ENCODE data around the gene MAP6. TPM values are rescaled to one million over a fixed set of nuclear protein-coding genes. Genes with fewer than 3 reads are reported as not detected.

Gene MAP6
- total RNA-seq, 1 experiment from 2014 or later = 0.79 TPM

- Histone ChIP-seq H3K27ac (peak overlapping the region; percentile 24; the same call in 1 of the 2 replicates), H3K4me1 (peaks cover 11% of the 10 kb centered on the region; the same call in 1 of the 2 replicates), H3K27me3 (no peaks in the 10 kb centered on the region), H3K4me3 (peak overlapping the region; percentile 54), H3K9me3 (replicated peaks) (no peaks in the 10 kb centered on the region), H3K36me3 (no peaks in the 10 kb centered on the region)
- DNase-seq = no peak
Observed at GRCh38 chr11:75555079-75555811, 113.6 kb downstream of the MAP6 start.

- H3K27ac ChIP-seq = peak overlapping the region; percentile 24; the same call in 1 of the 2 replicates
- no peaks in the 10 kb centered on the region for H3K9me3 ChIP-seq (replicated peaks)
- H3K4me3 ChIP-seq = peak overlapping the region; percentile 54
- H3K36me3 ChIP-seq = no peaks in the 10 kb centered on the region
- H3K27me3 ChIP-seq = no peaks in the 10 kb centered on the region
- DNase-seq = peak; percentile 93 to 95
- peaks cover 11% of the 10 kb centered on the region for H3K4me1 ChIP-seq
Observed at GRCh38 chr11:75554258-75555022, 114.4 kb downstream of the MAP6 start.

DNA sequence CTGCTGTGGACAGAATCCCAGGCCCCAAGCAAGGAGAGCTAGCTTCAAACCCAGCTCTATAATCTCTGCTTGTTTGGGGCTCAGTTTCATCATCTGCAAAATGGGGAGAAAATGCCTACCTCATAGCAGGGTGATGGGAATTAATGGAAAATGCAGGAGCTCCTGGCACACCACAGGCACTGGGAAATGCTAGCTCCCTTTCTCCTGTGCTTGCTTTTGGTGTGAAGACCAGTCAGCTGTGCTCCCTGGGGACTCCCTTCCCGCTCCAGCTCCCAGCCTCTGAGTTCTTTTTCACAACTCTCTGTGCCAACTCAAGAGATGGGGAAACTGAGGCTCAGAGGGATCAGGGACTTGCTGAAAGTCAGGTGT lies 115.0 kb downstream of the MAP6 start:
- Histone ChIP-seq H3K27me3 (no peaks in the 10 kb centered on the region), H3K36me3 (no peaks in the 10 kb centered on the region), H3K4me1 (peaks cover 11% of the 10 kb centered on the region), H3K27ac (peak overlapping the region; percentile 24; the same call in 1 of the 2 replicates), H3K4me3 (peak overlapping the region; percentile 54), H3K9me3 (replicated peaks) (no peaks in the 10 kb centered on the region)
- DNase-seq = no peak

DNA sequence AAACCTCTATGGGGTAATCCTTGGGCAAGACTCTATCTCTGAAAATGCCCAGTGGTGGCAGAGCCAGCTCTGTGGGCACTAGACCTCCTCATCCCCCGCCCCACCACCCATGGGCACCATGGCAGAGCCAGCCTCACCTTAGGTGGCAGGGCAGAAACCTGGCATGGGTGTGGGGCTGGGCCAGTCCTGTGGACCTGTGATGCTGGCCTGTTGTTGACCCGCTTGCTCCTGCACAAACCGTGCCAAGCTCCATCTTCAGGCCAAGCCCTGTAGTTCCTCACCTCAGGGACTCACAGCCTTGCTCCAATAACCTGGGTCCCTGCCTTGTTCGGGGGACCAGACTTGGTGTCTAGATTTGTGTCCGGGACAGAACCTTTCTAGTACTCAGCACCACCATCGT lies 115.7 kb downstream of the MAP6 start:
- Histone ChIP-seq H3K27me3 (no peaks in the 10 kb centered on the region), H3K36me3 (no peaks in the 10 kb centered on the region), H3K4me3 (no peak overlapping the region), H3K9me3 (replicated peaks) (no peaks in the 10 kb centered on the region), H3K27ac (no peak overlapping the region), H3K4me1 (peaks cover 11% of the 10 kb centered on the region)
- DNase-seq = no peak

DNA sequence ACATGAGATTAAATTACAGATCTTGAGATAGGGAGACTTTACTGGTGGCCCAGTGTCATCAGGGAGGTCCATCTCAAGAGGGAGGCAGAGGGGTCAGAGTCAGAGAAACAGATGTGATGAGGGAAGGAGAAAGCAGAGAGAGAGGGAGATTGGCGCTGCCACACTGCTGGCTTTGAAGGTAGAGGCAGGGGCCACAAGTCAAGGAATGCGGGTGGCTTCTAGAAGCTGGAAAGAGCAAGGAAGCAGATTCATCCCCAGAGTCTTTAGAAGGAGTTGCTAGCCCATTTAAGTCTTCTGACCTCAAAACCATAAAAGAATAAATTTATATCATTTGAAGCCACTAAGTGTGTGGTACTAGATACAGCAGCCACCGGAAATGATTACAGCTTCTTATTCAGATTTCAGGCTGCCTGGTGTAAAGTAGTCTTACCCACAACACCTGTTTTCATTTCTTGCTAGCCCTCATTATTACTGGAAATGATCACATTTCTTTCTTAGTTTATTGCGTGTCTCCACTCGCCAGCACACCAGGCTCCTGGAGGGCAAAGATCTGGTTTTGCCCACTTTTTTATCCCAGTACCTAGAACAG lies 119.4 kb downstream of the MAP6 start:
- H3K36me3 ChIP-seq = no peaks in the 10 kb centered on the region
- peaks cover 9% of the 10 kb centered on the region for H3K4me1 ChIP-seq
- DNase-seq = no peak
- H3K9me3 ChIP-seq (replicated peaks) = no peaks in the 10 kb centered on the region
- no peak overlapping the region for H3K4me3 ChIP-seq
- H3K27ac ChIP-seq = no peak overlapping the region
- no peaks in the 10 kb centered on the region for H3K27me3 ChIP-seq

DNA sequence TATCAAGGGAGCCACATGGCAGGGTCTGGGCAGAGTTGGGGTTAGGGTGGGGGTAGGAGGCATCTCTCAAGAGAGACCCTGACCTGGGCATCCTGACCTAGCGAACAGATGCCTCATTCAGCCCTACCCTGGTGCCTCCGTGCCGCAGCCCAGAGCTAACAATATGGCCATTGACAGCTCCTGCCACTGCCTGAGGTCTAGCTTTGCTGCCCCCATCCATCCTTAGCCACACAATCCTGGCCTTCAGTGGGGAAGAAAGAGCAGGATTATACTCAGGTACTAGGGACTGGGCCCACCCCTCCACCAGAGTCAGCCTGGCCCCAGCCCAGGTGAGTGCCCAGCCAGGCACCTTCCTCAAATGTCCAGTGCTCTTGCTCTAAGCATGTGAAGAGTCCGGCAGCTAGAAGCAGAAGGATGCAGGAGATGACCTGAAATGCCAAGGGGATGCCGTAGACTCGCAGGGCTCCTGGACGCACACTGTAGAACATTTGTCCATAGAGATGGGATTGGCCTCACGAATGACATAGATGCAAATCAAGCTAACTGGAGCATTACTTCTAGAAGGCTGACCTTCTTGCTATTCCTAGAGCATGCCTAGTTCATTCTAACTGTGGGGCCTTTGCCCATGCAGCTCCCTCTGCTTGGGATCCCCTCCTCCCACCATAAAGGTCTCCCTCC lies 120.1 kb downstream of the MAP6 start:
- Histone ChIP-seq H3K9me3 (replicated peaks) (no peaks in the 10 kb centered on the region), H3K4me1 (peaks cover 5% of the 10 kb centered on the region), H3K27ac (no peak overlapping the region), H3K4me3 (no peak overlapping the region), H3K36me3 (no peaks in the 10 kb centered on the region), H3K27me3 (no peaks in the 10 kb centered on the region)
- no peak for DNase-seq

GRCh38 chr11:75547617-75548058 lies 121.2 kb downstream of the MAP6 start:
- Histone ChIP-seq H3K36me3 (no peaks in the 10 kb centered on the region), H3K27ac (peak overlapping the region; percentile 16; the same call in 1 of the 2 replicates), H3K4me1 (peaks cover 2% of the 10 kb centered on the region), H3K27me3 (no peaks in the 10 kb centered on the region), H3K9me3 (replicated peaks) (no peaks in the 10 kb centered on the region), H3K4me3 (no peak overlapping the region)
- peak; percentile 80 to 90 for DNase-seq

- no peak for DNase-seq
- Histone ChIP-seq H3K4me3 (no peak overlapping the region), H3K36me3 (no peaks in the 10 kb centered on the region), H3K27me3 (no peaks in the 10 kb centered on the region), H3K9me3 (replicated peaks) (no peaks in the 10 kb centered on the region), H3K4me1 (peaks cover 2% of the 10 kb centered on the region), H3K27ac (no peak overlapping the region)
Observed at GRCh38 chr11:75547177-75547576, 121.7 kb downstream of the MAP6 start.

DNA sequence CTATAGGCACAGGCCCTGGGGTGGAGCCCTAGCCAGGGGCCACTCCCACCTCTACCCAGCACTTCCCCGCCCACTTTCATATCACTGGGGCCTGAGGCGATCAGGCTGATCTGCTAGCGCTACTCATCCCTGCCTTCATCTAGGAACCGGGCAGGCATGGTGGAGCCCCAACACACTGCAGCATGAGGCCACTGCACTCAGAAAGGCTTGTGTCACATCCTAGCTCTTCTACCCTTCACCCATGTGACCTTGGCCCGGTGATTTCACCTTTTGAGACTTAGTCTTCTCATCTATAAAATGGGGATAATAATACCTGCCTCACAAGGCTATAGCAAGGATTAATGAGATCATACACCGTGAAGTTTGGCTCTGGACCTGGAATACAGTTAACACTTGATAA lies 125.0 kb downstream of the MAP6 start:
- Histone ChIP-seq H3K36me3 (no peaks in the 10 kb centered on the region), H3K4me1 (peaks cover 2% of the 10 kb centered on the region; the same call in 1 of the 2 replicates), H3K27me3 (no peaks in the 10 kb centered on the region), H3K27ac (no peak overlapping the region), H3K9me3 (replicated peaks) (no peaks in the 10 kb centered on the region), H3K4me3 (no peak overlapping the region)
- no peak for DNase-seq

GRCh38 chr11:75542088-75542438 lies 126.8 kb downstream of the MAP6 start:
- no peaks in the 10 kb centered on the region for H3K27me3 ChIP-seq
- no peaks in the 10 kb centered on the region for H3K9me3 ChIP-seq (replicated peaks)
- H3K27ac ChIP-seq = no peak overlapping the region
- H3K4me1 ChIP-seq = no peaks in the 10 kb centered on the region
- H3K36me3 ChIP-seq = no peaks in the 10 kb centered on the region
- H3K4me3 ChIP-seq = no peak overlapping the region
- no peak for DNase-seq

- Histone ChIP-seq H3K36me3 (no peaks in the 10 kb centered on the region), H3K27ac (no peak overlapping the region), H3K9me3 (replicated peaks) (no peaks in the 10 kb centered on the region), H3K4me1 (no peaks in the 10 kb centered on the region), H3K27me3 (no peaks in the 10 kb centered on the region), H3K4me3 (no peak overlapping the region)
- no peak for DNase-seq
Observed at GRCh38 chr11:75541193-75542087, 127.4 kb downstream of the MAP6 start.

- no peaks in the 10 kb centered on the region for H3K4me1 ChIP-seq
- no peak overlapping the region for H3K4me3 ChIP-seq
- no peaks in the 10 kb centered on the region for H3K27me3 ChIP-seq
- no peak for DNase-seq
- H3K9me3 ChIP-seq (replicated peaks) = no peaks in the 10 kb centered on the region
- H3K36me3 ChIP-seq = no peaks in the 10 kb centered on the region
- H3K27ac ChIP-seq = no peak overlapping the region
Observed at GRCh38 chr11:75539459-75540334, 129.1 kb downstream of the MAP6 start.

Measured in SJCRH30 (cell line).